Middle frontal gyrus (tissue), 1 donor: Measurements from ENCODE around the gene SLC44A5.

Experiments
- DNase-seq: peaks from one replicate; pipeline ENCODE4 v3.0.0-alpha.2; 2015; ENCODE audit warnings: low spot score; ENCODE audit errors: extremely low spot score

The SLC44A5 gene

DNA sequence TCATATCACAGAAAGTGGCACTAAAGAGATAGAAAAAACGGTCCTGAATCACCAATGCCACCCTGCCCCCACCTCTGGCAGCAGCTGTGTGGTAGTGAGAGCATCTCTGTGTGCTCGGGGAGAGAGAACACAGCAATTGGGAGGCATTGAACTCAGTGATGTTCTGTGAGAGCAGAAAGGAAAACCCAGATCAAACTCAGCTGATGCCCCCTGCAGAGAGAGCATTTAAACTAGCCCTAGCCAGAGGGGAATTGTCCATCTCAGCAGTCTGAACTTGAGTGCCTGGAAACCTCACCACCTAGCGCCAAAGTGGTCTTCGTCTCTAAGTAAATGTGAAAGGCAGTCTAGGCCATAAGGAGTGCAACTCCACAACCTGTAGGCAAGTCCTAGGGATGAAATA lies 21.3 kb downstream of the SLC44A5 start:
- DNase-seq: no peak

DNA sequence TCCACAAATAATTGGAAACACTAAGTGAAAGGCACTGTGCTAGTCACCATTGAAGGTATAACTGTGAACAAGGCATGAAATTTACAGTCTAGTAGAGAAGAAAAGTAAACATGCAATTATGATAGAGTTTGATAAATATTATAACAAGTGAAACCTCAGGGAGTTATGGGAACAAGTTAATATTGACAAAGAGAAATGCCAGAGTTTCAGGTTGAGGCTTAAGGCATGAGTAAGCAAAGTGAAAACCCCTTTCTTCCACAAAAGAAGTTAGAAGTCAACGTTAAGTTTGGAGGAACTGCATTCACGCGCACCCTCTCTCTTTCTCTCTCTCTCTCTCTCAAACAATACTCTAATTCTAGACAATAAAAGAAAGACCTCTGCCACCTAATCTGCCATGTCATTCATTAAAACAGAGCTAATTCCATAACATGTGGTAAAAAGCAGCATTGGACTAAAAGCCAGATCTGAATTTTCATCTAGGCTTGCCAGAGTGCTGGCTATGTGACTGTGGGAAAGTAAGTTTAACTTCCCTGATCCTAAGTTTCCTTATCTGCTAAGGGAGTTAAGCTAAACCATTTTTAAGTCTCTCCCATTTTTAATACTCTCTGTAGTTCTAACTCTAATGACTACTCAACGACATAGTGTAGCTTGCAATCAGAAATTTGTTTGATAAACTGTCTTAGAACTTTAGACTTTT lies 22.0 kb downstream of the SLC44A5 start:
- DNase-seq: no peak

DNA sequence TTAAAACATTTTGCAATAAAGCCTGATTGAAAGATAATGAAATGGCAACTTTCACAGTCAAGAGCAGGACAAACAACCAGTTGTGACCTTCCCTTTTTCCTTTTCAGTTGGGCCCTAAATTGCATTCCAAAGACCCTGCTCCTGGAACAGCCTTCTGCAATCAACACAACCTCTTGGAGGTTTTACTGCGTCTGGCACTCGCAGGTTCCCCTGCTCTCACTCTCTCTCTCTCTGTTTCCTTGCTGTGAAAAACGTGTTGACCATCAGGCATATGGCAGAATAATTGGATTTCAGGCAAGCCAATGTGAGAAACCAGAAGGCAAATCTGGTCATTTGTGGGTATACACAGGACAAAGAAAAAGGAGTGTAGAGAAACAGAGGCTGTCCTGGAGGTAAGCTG lies 23.2 kb downstream of the SLC44A5 start:
- no peak for DNase-seq

DNA sequence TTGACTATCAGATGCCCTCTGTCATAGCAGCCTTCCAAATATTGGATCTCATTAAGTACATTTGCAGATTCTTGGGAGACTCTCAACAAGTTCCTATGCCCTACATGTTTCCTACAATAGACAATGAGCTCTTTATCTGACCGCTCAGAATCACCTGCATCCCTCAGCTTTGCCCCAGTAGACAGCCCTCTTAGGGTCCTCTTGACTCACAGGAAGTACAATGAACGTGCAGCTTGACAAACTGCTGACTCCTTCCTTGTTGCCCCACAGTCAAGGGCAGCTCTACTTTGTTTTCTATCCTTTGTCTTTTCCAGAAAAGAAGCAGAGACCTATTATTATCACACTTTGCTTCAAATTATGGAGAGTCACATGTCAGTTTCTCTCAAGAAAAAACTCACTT lies 27.6 kb downstream of the SLC44A5 start:
- DNase-seq: no peak

DNA sequence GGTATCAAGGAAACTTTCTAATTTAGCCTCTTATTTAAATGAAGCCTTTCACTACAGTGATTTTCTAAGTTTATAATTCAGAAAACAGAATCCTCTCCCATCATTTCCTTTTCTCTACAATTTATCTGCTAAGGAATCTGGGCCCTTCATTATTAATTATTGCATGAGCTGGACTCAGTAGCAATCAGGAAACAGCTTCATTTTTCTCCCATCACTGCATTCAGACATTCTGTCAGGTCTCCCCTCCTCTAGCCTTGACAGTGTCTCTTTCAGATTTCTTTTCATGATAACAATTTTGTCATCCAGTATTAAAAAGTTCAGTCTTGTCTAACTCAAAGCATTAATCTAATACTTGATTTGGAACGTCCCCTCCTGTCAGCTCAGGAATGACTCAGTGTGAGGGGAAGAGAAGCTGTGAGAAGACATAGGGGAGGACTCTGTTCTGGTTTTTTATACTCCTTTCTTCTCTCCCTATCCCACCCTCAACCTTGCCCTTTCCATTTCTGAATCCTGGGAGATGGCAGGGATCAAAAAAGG lies 28.1 kb downstream of the SLC44A5 start:
- no peak for DNase-seq

DNA sequence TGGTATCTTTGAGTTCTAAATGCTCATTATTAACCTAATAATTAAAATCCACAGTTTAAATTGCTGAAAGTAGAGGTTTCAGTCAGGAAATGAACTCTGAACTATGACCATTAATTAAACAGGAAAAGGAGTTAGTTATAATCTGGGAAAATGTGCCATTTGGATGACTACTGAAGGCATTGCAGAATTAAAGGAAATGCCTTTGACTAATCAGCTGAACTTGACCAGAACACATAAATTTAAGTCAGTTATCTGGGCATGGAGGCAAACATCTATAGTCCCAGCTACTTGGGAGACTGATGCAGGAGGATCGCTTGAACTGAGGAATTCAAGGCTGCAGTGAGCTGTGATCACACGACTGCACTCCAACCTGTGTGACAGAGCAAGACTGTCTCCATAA lies 31.9 kb downstream of the SLC44A5 start:
- no peak for DNase-seq

DNA sequence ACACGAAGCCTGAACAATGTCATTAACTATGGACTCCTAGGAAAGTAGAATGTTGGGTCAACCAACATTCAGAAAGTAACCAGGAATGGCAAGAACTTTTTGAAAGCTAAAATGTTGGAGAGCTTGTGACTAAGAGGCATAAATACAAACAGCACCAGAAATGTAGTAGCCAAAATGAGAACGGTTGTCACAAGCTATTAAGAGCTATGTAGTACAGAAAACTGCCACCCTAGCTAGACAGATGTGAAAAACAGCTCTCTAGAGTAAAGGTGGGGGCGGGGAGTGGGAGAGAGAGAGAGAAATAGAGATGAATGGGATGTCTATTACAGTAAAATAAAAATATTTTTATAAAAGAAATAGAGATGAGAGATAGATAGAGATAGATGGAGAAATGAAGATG lies 35.1 kb downstream of the SLC44A5 start:
- DNase-seq: no peak

DNA sequence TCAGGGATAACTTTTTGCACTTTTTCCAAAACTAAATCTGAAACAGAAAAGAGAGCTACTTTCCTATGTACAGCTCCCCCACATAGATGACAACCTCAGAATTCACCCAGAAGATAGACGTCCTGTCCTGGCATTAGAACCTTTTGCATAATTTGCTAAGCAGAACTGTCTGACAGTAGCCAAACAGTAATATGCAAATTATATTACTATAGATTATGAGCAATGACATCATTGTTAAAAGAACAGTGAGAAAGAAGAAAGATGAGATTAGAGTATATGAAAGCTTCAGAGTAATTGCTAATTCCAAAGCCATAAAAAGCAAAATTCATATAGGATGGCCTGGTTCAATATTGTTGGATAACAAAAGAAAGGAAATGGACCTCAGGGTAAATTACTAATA lies 43.7 kb downstream of the SLC44A5 start:
- DNase-seq: no peak

DNA sequence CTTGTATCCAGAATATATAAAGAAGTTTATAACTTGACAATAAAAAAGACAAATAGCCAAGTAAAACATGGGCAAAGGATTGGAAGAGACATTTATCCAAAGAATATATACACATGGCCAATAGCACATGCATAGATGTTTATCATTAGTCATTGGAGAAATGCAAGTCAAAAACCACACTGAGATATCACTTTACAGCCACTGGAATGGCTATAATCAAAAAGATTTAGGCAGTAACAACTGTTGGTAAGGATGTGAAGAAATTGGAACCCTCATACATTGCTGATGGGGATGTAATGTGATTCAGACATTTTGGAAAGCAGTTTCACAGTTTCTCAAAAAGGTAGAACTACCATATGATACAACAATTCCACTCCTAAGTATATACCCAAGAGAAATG lies 51.1 kb downstream of the SLC44A5 start:
- no peak for DNase-seq

DNA sequence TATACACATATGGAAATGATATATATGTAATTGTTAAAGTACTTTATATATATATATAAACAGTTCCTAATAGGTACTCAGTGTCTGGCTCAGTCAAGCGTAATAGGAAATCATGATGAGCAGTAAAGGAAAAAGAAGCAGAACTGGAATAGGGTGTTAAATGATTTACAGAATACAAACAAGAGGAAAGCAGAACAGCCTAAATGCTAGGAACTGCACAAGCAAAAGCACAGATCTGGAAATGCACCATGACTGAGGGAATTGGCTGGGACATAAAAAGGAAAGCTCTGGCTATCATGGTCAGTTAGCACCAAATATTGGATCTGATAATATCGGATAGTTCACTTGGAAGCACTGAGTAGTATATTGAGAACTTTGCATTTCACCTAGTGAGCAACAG lies 51.8 kb downstream of the SLC44A5 start:
- DNase-seq: no peak

DNA sequence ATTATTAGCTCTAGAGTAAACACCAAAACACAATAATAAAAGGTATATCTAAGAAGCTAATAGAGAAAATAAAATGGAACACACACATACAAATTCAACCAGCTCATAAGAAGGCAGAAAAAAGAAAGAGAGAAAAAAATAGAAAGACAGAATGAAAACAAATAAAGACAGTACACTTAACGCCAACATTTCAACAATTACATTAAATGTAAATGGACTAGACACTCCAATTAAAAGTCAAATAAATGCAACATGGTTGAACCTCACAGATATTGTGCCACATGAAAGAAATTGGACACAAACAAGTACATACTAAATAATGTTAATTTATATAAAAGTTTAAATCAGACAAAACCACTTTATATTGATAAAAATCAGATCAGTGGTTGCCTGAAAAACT lies 56.0 kb downstream of the SLC44A5 start:
- no peak for DNase-seq

DNA sequence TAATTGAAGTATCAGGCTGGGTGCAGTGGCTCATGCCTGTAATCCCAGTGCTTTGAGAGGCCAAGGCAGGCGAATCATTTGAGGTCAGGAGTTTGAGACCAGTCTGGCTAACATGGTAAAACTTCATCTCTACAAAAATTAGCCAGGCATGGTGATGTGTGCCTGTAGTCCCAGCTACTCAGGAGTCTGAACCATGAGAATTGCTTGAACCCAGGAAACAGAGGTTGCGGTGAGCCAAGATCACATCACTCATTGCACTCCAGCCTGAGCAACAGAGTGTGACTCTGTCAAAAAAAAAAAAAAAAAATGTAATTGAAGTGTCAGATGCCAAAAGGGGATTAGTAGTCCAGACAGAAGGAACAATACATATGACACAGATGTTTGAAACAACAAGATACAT lies 56.7 kb downstream of the SLC44A5 start:
- no peak for DNase-seq

DNA sequence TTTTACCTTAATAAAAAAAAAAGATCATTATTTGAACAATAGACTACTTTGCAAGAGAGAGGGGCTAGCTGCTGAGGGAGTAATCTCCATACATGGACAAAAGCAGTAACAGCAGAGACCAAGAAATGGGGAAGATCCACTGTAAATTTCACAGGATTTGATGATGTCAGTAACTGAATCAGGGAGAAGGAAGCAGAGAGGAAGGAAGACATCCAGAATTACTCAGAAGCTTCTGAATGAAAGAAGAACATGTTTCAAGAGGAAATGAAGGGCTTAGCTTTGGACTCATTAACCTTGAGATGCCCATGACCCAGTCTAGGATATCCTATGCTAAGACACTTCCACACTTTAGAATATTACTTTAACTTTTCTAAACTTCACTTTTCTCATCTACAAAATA lies 60.4 kb downstream of the SLC44A5 start:
- DNase-seq: no peak

DNA sequence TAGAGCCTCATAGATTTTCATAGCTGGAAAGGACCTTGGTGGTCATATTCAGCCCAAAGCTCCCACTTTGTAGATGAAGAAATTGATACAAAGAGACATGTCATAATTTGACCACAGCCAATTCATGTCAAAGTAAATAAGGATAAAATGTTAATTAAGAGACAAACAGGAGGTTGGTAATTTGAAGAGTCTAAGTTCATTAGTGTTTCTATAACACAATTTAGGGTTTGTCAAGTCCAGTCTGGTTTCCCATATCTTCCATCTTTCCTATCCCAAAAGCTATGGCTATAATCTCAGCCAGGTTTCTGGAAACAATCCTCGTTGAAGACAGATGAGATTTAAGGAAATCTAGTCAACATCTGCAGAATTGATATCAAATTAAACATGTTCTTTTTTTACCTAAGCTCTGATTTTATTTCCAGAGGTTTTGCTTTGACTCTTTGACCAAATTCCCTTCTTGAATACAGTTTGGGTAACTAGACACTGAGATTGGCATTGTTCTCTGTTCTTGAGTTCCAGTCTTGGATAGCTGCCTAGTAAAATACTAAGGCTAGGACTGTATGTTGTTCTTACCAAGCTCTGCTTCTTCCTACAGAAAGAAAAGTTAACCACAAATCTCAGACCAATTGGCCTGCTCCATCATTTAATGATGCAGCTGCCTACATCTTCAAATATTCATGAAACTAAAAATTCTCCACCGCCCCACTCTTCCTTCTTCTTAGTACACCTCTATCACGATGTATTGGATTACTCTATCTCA lies 62.0 kb downstream of the SLC44A5 start:
- no peak for DNase-seq

DNA sequence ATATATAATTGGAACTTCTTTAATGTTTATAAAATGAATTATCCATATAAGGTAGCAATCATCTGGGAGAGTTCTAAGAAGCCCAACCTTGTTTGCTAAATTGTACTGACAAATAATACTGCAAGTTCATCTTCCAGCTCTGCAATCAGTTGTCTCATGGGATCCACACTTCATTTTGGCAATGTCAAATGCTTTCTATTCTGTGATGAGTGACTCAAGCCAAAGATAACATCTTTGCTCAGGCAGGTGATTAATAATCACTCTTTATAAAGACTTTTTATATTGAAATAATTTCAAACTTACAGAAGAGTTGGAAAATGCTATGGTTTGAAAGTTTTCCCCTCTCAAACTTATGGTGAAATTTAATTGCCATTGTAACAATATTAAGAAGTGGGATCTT lies 67.2 kb downstream of the SLC44A5 start:
- DNase-seq: no peak

DNA sequence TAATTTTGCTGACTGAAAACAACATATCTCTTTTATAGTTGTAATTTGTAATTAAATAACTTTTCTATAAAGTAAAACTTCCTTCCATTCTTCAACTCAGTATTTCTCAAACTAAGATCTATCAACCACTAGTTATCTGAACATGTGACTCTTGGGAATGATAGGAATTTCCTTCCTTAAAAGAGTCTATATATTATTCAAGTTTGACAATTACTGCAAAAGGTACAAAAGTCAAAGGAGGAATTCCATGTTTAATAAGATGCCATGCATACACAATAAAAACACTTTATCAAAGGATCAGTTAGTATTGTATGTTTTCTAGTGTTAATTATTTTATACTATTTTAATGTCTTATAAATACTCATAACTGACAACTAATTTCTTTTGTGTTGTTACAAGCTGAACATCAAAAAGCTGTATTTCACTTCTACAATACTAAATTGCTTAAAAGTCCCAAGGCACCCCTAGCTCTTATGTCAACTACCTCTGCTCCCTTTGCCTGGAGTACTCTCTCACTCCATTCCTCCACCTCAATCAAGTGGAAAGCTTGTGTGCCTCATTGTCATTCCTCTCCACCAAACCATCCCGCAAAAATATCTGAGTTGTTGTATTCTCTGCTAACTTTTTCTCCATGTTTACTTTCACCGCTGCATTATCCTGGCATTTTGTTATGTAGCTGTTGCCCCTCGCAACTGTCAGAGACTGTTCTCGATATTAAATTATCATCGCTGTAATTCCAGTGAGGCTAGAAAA lies 67.9 kb downstream of the SLC44A5 start:
- no peak for DNase-seq

DNA sequence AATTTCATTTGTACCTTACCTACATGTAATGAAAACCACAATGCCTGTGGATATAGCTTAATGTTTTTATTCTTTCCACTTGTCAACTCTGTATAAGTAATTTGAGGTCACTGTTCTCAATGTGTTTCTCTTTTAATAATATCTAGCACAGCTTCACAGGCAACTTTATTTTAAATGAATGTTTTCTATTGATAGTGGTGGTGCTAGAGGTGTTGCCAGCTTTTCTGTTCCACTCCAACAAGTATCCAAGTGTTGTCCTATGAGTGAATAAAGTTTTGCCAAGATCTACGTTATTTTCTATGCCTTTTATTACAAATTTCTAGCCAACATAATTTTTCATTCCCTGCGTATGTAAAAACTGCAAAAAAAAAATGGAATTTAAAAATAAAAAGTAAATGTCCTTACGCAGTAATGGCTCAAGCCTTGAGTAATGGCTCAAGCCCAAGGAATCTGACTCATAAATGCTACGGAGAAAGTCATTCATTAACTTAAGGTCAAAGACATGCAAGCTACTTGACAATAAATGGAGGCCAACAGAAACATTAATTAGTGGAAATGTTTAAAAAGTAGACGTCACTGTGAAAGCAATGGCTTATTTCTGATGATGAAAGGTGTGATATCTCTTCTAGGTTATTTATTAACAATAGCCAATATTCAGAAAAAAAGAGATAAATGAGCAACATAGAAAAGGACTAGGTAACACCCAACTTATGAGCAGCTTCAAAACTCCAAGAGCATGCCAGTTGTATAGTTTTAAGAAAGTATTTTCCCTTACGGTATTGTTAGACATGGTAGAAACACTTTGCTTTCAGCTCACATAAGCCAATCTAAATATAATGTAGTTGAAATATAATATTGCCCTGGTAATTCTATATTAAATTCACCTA lies 71.4 kb downstream of the SLC44A5 start:
- no peak for DNase-seq

DNA sequence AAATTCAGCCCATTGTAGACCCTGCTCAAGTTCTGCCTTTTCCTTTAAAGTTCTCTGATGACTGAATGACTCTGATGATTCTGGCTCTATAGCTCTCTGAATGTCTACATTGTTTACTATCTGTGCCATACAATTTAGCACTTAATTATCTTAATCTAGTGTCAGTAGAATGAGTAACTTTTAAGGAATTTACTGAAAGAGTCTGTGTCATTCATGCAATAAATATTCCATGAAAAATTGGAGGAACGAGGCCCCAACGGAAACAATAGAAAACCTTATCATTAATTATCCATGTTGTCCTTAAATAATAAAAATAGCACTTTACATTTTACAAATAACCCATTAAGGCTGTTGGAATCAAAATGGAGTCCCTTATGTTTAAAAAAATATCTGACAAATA lies 77.8 kb downstream of the SLC44A5 start:
- DNase-seq: no peak

DNA sequence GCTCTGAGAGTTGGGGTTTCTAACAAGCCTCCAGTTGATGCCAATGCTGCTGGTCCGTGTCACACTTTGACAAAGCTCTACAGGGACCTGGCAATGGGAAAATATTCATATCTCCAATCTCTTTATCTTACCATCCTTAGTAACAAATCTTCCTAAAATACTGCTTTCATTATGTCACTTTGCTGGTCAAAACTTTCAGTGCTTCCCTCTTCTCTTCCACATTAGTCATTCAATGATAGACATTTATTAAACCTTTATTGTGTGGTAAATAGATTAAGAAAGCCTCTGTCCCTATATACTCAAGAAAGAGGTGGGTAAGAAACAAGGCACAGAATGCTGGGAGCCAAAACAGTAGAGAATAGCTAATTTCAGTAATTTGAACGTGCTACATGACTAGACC lies 79.3 kb downstream of the SLC44A5 start:
- no peak for DNase-seq

DNA sequence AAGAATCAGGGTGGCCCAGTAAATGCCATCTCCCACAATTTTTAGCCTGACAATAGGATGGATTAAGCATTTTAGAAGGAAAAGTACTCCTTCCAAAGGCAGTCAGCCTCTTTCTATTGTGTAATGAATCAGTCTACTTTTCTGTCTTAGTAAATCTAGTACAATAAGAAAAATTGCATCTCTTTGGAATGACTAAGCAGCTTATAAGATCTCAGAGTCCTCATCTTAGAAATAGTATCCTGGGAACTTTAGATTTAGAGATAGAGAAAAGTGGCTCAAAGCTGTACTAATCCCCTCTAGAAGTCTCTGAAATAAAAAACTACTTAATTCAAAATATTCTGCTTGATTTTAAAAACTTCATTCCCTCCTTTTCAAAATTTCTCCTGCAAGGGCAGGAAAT lies 81.4 kb downstream of the SLC44A5 start:
- no peak for DNase-seq

DNA sequence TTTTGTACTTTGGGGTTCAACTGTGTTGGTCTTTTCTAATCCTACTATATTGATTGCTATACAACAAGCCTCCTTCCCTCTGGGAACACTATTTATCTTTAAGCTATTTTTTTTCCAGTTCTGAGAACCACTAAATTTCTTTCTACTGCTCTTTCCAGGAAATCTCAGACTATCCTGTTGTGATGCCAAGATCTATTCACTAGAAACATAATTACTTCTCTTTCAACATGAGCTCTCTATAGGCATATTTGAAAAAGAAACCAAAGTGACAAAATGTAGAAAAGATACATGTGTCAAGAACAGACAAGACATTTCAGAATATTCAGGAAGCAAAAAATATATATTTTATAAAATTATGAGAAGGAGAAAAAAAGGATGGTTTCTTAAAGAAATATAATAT lies 82.9 kb downstream of the SLC44A5 start:
- DNase-seq: no peak
